ENCODE results near the gene SNTG2. TPM values are rescaled to one million over a fixed set of nuclear protein-coding genes. Genes with fewer than 3 reads are reported as not detected.

SNTG2 gene
- total RNA-seq, 1 experiment from 2014 or later, result not detected

DNA sequence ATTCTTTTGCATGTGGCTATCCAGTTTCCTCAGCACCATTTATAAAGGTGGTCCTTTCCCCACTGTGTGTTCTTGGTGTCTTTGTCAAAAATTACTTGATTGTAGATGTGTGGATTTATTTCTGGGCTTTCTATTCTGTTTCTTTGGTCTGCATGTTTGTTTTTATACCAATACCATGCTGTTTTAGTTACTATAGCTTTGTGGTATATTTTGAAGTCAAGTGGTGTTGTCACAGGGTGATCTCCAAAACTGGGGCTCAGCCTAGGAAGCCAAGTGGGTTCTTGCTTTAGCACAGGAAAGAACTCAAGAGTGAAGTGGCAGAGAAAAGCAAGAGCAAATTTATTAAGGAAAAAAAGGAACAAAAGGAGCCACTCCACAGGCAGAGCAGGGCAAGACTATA is 6.0 kb upstream of the SNTG2 start:
- H3K27me3 Mint-ChIP-seq (ENCODE audit: insufficient read depth, unreplicated experiment), result no peaks in the 10 kb centered on the region
- no peaks in the 10 kb centered on the region for H3K27me3 ChIP-seq (replicated peaks; ENCODE audit: control insufficient read depth, insufficient read depth, low read length)

DNA sequence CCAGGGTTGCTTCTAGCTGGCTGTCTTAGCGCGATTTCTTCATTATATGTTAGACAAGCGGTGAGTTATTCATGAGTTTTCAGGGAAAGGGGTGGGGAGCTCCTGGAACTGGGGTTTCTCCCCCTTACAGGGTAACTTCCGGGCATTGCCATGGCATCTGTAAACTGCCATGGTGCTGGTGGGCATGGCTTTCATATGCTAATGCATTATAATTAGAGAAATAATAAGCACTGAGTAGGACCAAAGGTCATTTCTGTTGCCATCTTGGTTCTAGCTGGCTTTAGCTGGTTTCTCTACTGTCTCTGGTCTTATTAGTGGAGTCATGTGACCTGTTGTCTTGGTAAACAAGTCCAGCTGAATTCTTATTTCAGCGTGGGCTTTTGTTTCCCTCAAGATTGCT is 5.5 kb upstream of the SNTG2 start:
- DNase-seq, result no peak
- no peaks in the 10 kb centered on the region; the same call in 1 of the 2 replicates for H3K9me3 ChIP-seq
- no peaks in the 10 kb centered on the region for H3K27me3 ChIP-seq (replicated peaks; ENCODE audit: control insufficient read depth, insufficient read depth, low read length)
- H3K4me3 ChIP-seq (ENCODE audit: low read depth, low read length), result no peak overlapping the region
- CTCF ChIA-PET, result no interaction called here
- Mint-ChIP-seq H3K4me1 (ENCODE audit: low read depth, unreplicated experiment) (no peaks in the 10 kb centered on the region), H3K27ac (ENCODE audit: unreplicated experiment) (no peak overlapping the region), H3K9me3 (ENCODE audit: unreplicated experiment) (peaks cover 23% of the 10 kb centered on the region), H3K36me3 (ENCODE audit: insufficient read depth, unreplicated experiment) (no peaks in the 10 kb centered on the region), H3K27me3 (ENCODE audit: insufficient read depth, unreplicated experiment) (no peaks in the 10 kb centered on the region), H3K4me3 (ENCODE audit: unreplicated experiment) (no peak overlapping the region)
- TF ChIP-seq, protein P1, sequence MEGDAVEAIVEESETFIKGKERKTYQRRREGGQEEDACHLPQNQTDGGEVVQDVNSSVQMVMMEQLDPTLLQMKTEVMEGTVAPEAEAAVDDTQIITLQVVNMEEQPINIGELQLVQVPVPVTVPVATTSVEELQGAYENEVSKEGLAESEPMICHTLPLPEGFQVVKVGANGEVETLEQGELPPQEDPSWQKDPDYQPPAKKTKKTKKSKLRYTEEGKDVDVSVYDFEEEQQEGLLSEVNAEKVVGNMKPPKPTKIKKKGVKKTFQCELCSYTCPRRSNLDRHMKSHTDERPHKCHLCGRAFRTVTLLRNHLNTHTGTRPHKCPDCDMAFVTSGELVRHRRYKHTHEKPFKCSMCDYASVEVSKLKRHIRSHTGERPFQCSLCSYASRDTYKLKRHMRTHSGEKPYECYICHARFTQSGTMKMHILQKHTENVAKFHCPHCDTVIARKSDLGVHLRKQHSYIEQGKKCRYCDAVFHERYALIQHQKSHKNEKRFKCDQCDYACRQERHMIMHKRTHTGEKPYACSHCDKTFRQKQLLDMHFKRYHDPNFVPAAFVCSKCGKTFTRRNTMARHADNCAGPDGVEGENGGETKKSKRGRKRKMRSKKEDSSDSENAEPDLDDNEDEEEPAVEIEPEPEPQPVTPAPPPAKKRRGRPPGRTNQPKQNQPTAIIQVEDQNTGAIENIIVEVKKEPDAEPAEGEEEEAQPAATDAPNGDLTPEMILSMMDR (IDR thresholded peaks at IDR 0.05; ENCODE audit: insufficient read depth in 1 of 2, low read depth in 1 of 2, low read length in 1 of 2, severe bottlenecking in 1 of 2, unreplicated experiment in 1 of 2), result no peak
- intact Hi-C loops (cut with micrococcal nuclease; ENCODE audit: unreplicated experiment), result no loop called here
- POLR2A ChIA-PET, result no interaction called here
- H3K36me3 ChIP-seq (ENCODE audit: control insufficient read depth, insufficient read depth, low read length), result no peaks in the 10 kb centered on the region
- no peaks in the 10 kb centered on the region for H3K4me1 ChIP-seq
- no TSS peak for BruUV-seq (replicated peaks)

More for the DNA sequence above, 6.0 kb upstream of the SNTG2 start:
- Histone ChIP-seq H3K4me1 (no peaks in the 10 kb centered on the region), H3K4me3 (ENCODE audit: low read depth, low read length) (no peak overlapping the region), H3K9me3 (no peaks in the 10 kb centered on the region; the same call in 1 of the 2 replicates), H3K36me3 (ENCODE audit: control insufficient read depth, insufficient read depth, low read length) (no peaks in the 10 kb centered on the region)
- Mint-ChIP-seq H3K4me1 (ENCODE audit: low read depth, unreplicated experiment) (no peaks in the 10 kb centered on the region), H3K9me3 (ENCODE audit: unreplicated experiment) (peaks cover 23% of the 10 kb centered on the region), H3K4me3 (ENCODE audit: unreplicated experiment) (no peak overlapping the region), H3K27ac (ENCODE audit: unreplicated experiment) (no peak overlapping the region), H3K36me3 (ENCODE audit: insufficient read depth, unreplicated experiment) (no peaks in the 10 kb centered on the region)
- TF ChIP-seq, protein P1 (IDR thresholded peaks at IDR 0.05; ENCODE audit: insufficient read depth in 1 of 2, low read depth in 1 of 2, low read length in 1 of 2, severe bottlenecking in 1 of 2, unreplicated experiment in 1 of 2), result no peak
- intact Hi-C loops (cut with micrococcal nuclease; ENCODE audit: unreplicated experiment), result no loop called here
- BruUV-seq (replicated peaks), result no TSS peak
- POLR2A ChIA-PET, result no interaction called here
- CTCF ChIA-PET, result no interaction called here
- no peak for DNase-seq

DNA sequence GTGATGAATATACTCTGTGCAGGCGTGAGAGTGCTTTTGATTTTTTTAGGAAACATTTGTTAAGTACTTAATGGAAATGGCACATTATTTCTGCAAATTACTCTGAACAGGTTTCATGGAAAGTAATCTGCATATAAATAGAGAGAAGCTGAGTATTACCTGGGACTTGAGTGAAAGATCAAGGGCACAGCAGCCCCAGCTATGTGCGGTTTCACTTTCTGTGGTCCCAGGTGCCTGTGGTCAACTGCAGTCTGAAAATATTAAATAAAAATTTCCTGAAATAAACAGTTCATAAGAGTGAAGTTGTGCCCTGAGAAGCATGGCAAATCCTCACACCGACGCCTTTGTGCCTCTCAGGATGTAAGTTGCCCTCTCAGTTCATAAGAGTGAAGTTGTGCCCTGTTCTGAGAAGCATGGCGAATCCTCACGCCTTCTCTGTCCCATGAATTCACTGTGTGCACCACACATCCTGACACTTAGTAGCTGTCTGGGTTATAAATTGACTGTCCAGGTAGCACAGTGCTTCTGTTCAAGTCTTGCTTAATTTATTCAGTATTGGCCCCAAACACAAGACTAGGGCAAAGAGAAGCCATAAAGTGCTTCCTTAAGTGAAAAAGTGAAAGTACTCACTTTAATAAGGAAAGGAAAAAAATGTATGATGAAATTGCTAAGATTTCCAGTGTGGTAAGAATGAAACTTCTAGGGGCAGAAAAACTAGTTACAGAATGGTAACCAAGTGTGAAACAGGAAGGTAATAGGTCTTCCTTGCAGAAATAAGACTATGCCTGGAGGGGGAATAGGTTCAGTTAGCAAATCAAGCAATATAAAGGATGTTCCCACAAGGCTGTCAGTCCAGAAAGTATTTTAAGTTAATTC is 4.3 kb upstream of the SNTG2 start:
- H3K27ac Mint-ChIP-seq (ENCODE audit: unreplicated experiment), result no peak overlapping the region
- BruUV-seq (replicated peaks), result no TSS peak
- CTCF ChIA-PET, result no interaction called here
- intact Hi-C loops (cut with micrococcal nuclease; ENCODE audit: unreplicated experiment), result no loop called here
- no peaks in the 10 kb centered on the region for H3K4me1 Mint-ChIP-seq (ENCODE audit: low read depth, unreplicated experiment)
- Histone ChIP-seq H3K36me3 (ENCODE audit: control insufficient read depth, insufficient read depth, low read length) (no peaks in the 10 kb centered on the region), H3K27me3 (replicated peaks; ENCODE audit: control insufficient read depth, insufficient read depth, low read length) (no peaks in the 10 kb centered on the region), H3K4me3 (ENCODE audit: low read depth, low read length) (no peak overlapping the region), H3K4me1 (no peaks in the 10 kb centered on the region), H3K9me3 (no peaks in the 10 kb centered on the region; the same call in 1 of the 2 replicates)
- DNase-seq, result no peak
- no peaks in the 10 kb centered on the region for H3K36me3 Mint-ChIP-seq (ENCODE audit: insufficient read depth, unreplicated experiment)
- TF ChIP-seq, protein P1 (IDR thresholded peaks at IDR 0.05; ENCODE audit: insufficient read depth in 1 of 2, low read depth in 1 of 2, low read length in 1 of 2, severe bottlenecking in 1 of 2, unreplicated experiment in 1 of 2), result no peak
- POLR2A ChIA-PET, result no interaction called here
- H3K4me3 Mint-ChIP-seq (ENCODE audit: unreplicated experiment), result no peak overlapping the region
- H3K27me3 Mint-ChIP-seq (ENCODE audit: insufficient read depth, unreplicated experiment), result no peaks in the 10 kb centered on the region
- H3K9me3 Mint-ChIP-seq (ENCODE audit: unreplicated experiment), result peaks cover 23% of the 10 kb centered on the region
